Measurements from ENCODE around the gene TSN.

DNA sequence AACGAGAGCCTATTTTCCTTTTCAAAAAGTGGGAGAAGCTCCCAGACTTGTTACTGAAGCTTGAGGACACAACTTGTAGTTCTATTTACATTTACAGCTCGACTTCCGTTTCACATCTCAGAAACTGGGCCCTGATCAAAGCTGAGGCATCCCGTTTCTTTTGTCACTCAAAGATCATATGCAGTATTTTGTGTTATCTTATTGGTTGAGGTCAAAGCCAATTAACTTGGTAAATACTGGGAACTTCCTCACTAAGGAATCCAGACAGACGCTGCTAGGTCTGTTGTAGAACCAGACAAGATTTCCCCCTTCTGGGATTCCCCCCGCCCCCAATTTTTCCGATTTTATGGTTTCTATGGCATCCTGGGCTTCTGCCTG is 50.3 kb downstream of the TSN start:
- no peak for TF ChIP-seq EZH2 (IDR thresholded peaks at IDR 0.05)
- no peak for TF ChIP-seq POLR2AphosphoS5 (IDR thresholded peaks at IDR 0.05; ENCODE audit: borderline replicate concordance, low read depth, low read length)

Data from SK-N-MC (cell line).